GM12878 (cell line): ENCODE measurements around the gene SLC7A10. TPM values are rescaled to one million over a fixed set of nuclear protein-coding genes. Genes with fewer than 3 reads are reported as not detected.

Experiments used
- ATAC-seq: fragments of 200-7000 bp; cut with Tn5 transposase; 3 replicates; pipeline ENCODE4 v1.9.1; 2020; ENCODE audit warnings: mild to moderate bottlenecking, moderate library complexity
- BruUV-seq: library from RNA; stranded (reverse); fragments of 400-500 nt; replicated peaks from 2 replicates; lab custom pipeline; 2021; lab: Mats Ljungman, UMichigan
- CTCF ChIA-PET: fragments of 300-600 bp; sonication (Branson Sonifier 250); formaldehyde crosslinking; extraction: SDS; loops from one replicate; lab custom pipeline; 2021; ENCODE audit warnings: inconsistent platforms; lab: Yijun Ruan, JAX
- POLR2A ChIA-PET: fragments of 350-600 bp; formaldehyde crosslinking; extraction: SDS; loops from one replicate; lab custom pipeline; 2021; ENCODE audit warnings: inconsistent platforms; lab: Charles Lee
- RAD21 ChIA-PET: fragments of 300-600 bp; sonication (Branson Sonifier 250); formaldehyde crosslinking; loops from one replicate; lab custom pipeline; 2023; ENCODE audit warnings: antibody characterized with exemption; ENCODE audit not compliant: unreplicated experiment; lab: Charles Lee
- SMC1A ChIA-PET: fragments of 300-600 bp; sonication (Branson Sonifier 250); formaldehyde crosslinking; loops from one replicate; lab custom pipeline; 2023; ENCODE audit not compliant: unreplicated experiment, uncharacterized antibody; lab: Charles Lee
- DNase-seq: peaks from one replicate; pipeline ENCODE4 v3.0.0-alpha.2; 2011; ENCODE audit warnings: low read depth, low spot score
- FAIRE-seq: peaks from 3 replicates; lab custom pipeline; 2011; peaks lifted over from hg19 to GRCh38; lab: Jason Lieb, UNC
- H2AFZ ChIP-seq: 2 replicates; pipeline ENCODE4 v1.6.0; 2011; ENCODE audit warnings: low read depth, low read length, control low read depth; ENCODE audit not compliant: control insufficient read depth
- H3K27ac ChIP-seq: 2 replicates; pipeline ENCODE4 v1.5.1; 2011; ENCODE audit warnings: control low read depth; ENCODE audit not compliant: control insufficient read depth, insufficient read depth
- H3K27me3 ChIP-seq, 2 experiments: replicated peaks in 1 of 2; 2 replicates each; pipeline versions ENCODE4 v1.6.0 to v1.6.1; 2011; ENCODE audit warnings: low read length in 1 of 2; ENCODE audit not compliant: control insufficient read depth in 2 of 2, insufficient read depth in 2 of 2
- H3K36me3 ChIP-seq, 2 experiments: 2 replicates each; pipeline ENCODE4 v1.5.1; 2011; ENCODE audit warnings: low read length in 1 of 2; ENCODE audit not compliant: control insufficient read depth in 2 of 2, insufficient read depth in 2 of 2
- H3K4me1 ChIP-seq: 2 replicates; pipeline ENCODE4 v1.6.1; 2011; ENCODE audit warnings: mild to moderate bottlenecking, low read length, moderate library complexity, mixed read lengths; ENCODE audit not compliant: control insufficient read depth, insufficient read depth
- H3K4me2 ChIP-seq: 2 replicates; pipeline ENCODE4 v1.6.0; 2011; ENCODE audit warnings: control low read depth; ENCODE audit not compliant: control insufficient read depth, insufficient read depth
- H3K4me3 ChIP-seq: fragments of 200-600 bp; sonication (generic); 2 replicates; pipeline ENCODE4 v1.5.1; 2016
- H3K79me2 ChIP-seq: 2 replicates; pipeline ENCODE4 v1.6.0; 2011; ENCODE audit warnings: low read length; ENCODE audit not compliant: control insufficient read depth, insufficient read depth
- H3K9ac ChIP-seq: 2 replicates; pipeline ENCODE4 v1.8.0; 2011; ENCODE audit warnings: low read length, control low read depth, mixed read lengths; ENCODE audit not compliant: control insufficient read depth, insufficient read depth
- H3K9me3 ChIP-seq: replicated peaks from 3 replicates; pipeline ENCODE4 v1.5.1; 2011; ENCODE audit warnings: mild to moderate bottlenecking, low read length; ENCODE audit not compliant: control insufficient read depth, insufficient read depth
- H4K20me1 ChIP-seq: 2 replicates; pipeline ENCODE4 v1.6.0; 2011; ENCODE audit not compliant: control insufficient read depth, insufficient read depth
- HCFC1 ChIP-seq: fragments of 150-350 bp; IDR thresholded peaks from 2 replicates; pipeline ENCODE4 v1.6.1; 2014; ENCODE audit warnings: low read length
- KLF5 ChIP-seq: fragments of 450-650 bp; IDR thresholded peaks from 2 replicates; pipeline ENCODE4 v1.6.1; 2014; ENCODE audit warnings: mild to moderate bottlenecking; ENCODE audit not compliant: partially characterized antibody
- ZNF207 ChIP-seq: fragments of 450-650 bp; IDR thresholded peaks from 2 replicates; pipeline ENCODE4 v1.6.1; 2014; ENCODE audit warnings: antibody characterized with exemption, mild to moderate bottlenecking, borderline replicate concordance
- WGBS: methylation state at CpG from one replicate; pipeline ENCODE4 v1.1.6; 2016; ENCODE audit warnings: low lambda C conversion rate; ENCODE audit not compliant: insufficient replicate concordance, insufficient coverage; ENCODE audit errors: missing lambda C conversion rate; 5-methylcytosine and 5-hydroxymethylcytosine counted together
- in situ Hi-C: fragments of 300-500 bp; cut with MboI; formaldehyde crosslinking; loops from 9 replicates; pipeline ENCODE4 v1.14.3; 2018; ENCODE audit warnings: mixed read lengths
- intact Hi-C: fragments of 100-400 bp; cut with micrococcal nuclease; formaldehyde crosslinking; loops from one replicate; pipeline ENCODE4 v1.14.2; 2022; ENCODE audit not compliant: unreplicated experiment
- polyA plus RNA-seq, 11 experiments: library from polyadenylated mRNA; depleted of rRNA in 4 of 11; unstranded in 6 of 11; stranded (reverse) in 5 of 11; fragments of >200 nt; fragmentation: Nextera tagmentation in 4 of 11; fragmentation: Illumina TruSeq in 1 of 11; extraction: Ambion mirVana in 4 of 11; extraction: Trizol in 1 of 11; gene quantifications; 1 replicate in 1 of 11; 2 replicates in 10 of 11; pipeline versions ENCODE4 v1.2.1 to v1.2.3, GENCODE V29; 2011 to 2016; ENCODE audit warnings: inconsistent platforms in 2 of 11, missing spikeins in 2 of 11, low read depth in 1 of 11
- total RNA-seq, 4 experiments: library from RNA; depleted of rRNA in 3 of 4; stranded (reverse); fragments of >200 nt in 3 of 4; fragmentation: Illumina TruSeq in 1 of 4; extraction: Trizol in 1 of 4; gene quantifications; 2 replicates each; pipeline versions ENCODE4 v1.2.1 to v1.2.3, GENCODE V29; 2013 to 2021
- TF ChIP-seq, protein P1 (sequence below): IDR thresholded peaks from 2 replicates; pipeline ENCODE4 v1.6.1; 2011; ENCODE audit warnings: low read depth, mild to moderate bottlenecking, low read length, moderate library complexity, borderline replicate concordance; ENCODE audit errors: extremely low read depth
- TF ChIP-seq, protein P2 (sequence below): fragments of 450-650 bp; IDR thresholded peaks from 2 replicates; pipeline ENCODE4 v1.6.1; 2018; ENCODE audit warnings: mild to moderate bottlenecking, low read depth, moderate library complexity; ENCODE audit not compliant: partially characterized antibody

Gene SLC7A10
- total and polyA plus RNA-seq, 10 of the 15 experiments (the other 5 are each of a cell fraction or from before 2014, with no cell fraction given): not detected

DNA sequence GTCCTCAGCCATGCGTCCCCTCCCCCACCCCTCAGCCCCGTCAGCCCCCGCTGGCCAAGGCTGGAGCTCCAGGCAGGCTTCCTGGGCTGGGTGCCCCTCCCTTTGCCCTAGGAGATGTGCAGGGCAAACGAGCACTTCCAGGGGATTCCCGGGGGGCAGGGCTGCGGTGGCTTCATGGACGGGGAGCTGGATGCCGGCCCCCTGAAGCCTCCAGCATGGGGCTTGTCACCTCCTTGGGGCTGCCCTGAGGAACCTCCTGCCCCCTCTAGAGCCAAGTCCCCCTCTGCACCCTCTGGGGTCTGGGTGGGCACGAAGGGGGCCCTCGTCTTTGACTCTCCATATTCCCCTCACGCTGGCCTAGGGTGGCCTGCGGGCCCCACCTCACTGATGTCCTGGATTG lies 25.4 kb upstream of the SLC7A10 start (continued):
- TF ChIP-seq, protein P1, sequence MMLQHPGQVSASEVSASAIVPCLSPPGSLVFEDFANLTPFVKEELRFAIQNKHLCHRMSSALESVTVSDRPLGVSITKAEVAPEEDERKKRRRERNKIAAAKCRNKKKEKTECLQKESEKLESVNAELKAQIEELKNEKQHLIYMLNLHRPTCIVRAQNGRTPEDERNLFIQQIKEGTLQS: no peak
- TF ChIP-seq HCFC1 (no peak), ZNF207 (no peak)
- TF ChIP-seq, protein P2, sequence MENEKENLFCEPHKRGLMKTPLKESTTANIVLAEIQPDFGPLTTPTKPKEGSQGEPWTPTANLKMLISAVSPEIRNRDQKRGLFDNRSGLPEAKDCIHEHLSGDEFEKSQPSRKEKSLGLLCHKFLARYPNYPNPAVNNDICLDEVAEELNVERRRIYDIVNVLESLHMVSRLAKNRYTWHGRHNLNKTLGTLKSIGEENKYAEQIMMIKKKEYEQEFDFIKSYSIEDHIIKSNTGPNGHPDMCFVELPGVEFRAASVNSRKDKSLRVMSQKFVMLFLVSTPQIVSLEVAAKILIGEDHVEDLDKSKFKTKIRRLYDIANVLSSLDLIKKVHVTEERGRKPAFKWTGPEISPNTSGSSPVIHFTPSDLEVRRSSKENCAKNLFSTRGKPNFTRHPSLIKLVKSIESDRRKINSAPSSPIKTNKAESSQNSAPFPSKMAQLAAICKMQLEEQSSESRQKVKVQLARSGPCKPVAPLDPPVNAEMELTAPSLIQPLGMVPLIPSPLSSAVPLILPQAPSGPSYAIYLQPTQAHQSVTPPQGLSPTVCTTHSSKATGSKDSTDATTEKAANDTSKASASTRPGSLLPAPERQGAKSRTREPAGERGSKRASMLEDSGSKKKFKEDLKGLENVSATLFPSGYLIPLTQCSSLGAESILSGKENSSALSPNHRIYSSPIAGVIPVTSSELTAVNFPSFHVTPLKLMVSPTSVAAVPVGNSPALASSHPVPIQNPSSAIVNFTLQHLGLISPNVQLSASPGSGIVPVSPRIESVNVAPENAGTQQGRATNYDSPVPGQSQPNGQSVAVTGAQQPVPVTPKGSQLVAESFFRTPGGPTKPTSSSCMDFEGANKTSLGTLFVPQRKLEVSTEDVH: no peak

DNA sequence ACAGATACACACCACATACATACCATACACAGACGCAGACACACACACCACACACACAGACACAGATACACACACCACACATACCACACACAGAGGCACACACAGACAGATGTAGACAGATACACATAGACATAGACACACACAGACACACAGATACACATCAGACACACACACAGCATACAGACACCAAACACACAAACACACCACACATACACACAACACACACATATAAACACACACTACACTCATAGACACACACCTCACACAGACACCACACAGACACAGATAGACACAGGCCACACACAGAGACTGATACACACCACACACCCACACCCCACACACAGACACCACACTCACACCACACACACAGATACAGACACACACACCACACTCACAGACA lies 24.9 kb upstream of the SLC7A10 start:
- BruUV-seq: no TSS peak
- Histone ChIP-seq H3K4me1 (no peaks in the 10 kb centered on the region), H3K27ac (no peak overlapping the region), H3K4me2 (no peak overlapping the region), H3K9me3 (no peaks in the 10 kb centered on the region; the same call in 1 of the 3 replicates), H3K79me2 (no peaks in the 10 kb centered on the region), H3K9ac (no peak overlapping the region), H4K20me1 (no peaks in the 10 kb centered on the region), H2AFZ (no peak overlapping the region), H3K36me3 (no peaks in the 10 kb centered on the region), H3K27me3 (no peaks in the 10 kb centered on the region), H3K4me3 (no peak overlapping the region)
- ChIA-PET SMC1A (no interaction called here), RAD21 (no interaction called here), CTCF (no interaction called here), POLR2A (no interaction called here)
- ATAC-seq (no peak), DNase-seq (no peak), FAIRE-seq (no peak)
- intact Hi-C loops: no loop called here
- in situ Hi-C loops: no loop called here
- 29% methylated on average over 1 of the region's 1 CpG for WGBS
- TF ChIP-seq KLF5: no peak
